ENCODE data around the gene TAC4.

Gene TAC4

GRCh38 chr17:49890852-49891251 is 43.0 kb upstream of the TAC4 start:
- no peak for DNase-seq (ENCODE audit: low spot score)
- TF ChIP-seq, protein P1, sequence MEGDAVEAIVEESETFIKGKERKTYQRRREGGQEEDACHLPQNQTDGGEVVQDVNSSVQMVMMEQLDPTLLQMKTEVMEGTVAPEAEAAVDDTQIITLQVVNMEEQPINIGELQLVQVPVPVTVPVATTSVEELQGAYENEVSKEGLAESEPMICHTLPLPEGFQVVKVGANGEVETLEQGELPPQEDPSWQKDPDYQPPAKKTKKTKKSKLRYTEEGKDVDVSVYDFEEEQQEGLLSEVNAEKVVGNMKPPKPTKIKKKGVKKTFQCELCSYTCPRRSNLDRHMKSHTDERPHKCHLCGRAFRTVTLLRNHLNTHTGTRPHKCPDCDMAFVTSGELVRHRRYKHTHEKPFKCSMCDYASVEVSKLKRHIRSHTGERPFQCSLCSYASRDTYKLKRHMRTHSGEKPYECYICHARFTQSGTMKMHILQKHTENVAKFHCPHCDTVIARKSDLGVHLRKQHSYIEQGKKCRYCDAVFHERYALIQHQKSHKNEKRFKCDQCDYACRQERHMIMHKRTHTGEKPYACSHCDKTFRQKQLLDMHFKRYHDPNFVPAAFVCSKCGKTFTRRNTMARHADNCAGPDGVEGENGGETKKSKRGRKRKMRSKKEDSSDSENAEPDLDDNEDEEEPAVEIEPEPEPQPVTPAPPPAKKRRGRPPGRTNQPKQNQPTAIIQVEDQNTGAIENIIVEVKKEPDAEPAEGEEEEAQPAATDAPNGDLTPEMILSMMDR (IDR thresholded peaks at IDR 0.05; ENCODE audit: extremely low read depth, missing control alignments) = no peak

- no peak for DNase-seq (ENCODE audit: low spot score)
- TF ChIP-seq, protein P1 (IDR thresholded peaks at IDR 0.05; ENCODE audit: extremely low read depth, missing control alignments) = no peak
Observed at GRCh38 chr17:49890077-49890821, 42.4 kb upstream of the TAC4 start.

GRCh38 chr17:49889500-49889899 is 41.6 kb upstream of the TAC4 start:
- no peak for DNase-seq (ENCODE audit: low spot score)
- TF ChIP-seq, protein P1 (IDR thresholded peaks at IDR 0.05; ENCODE audit: extremely low read depth, missing control alignments) = no peak

- no peak for DNase-seq (ENCODE audit: low spot score)
- TF ChIP-seq, protein P1 (IDR thresholded peaks at IDR 0.05; ENCODE audit: extremely low read depth, missing control alignments) = no peak
Observed at GRCh38 chr17:49887744-49888360, 40.0 kb upstream of the TAC4 start.

DNA sequence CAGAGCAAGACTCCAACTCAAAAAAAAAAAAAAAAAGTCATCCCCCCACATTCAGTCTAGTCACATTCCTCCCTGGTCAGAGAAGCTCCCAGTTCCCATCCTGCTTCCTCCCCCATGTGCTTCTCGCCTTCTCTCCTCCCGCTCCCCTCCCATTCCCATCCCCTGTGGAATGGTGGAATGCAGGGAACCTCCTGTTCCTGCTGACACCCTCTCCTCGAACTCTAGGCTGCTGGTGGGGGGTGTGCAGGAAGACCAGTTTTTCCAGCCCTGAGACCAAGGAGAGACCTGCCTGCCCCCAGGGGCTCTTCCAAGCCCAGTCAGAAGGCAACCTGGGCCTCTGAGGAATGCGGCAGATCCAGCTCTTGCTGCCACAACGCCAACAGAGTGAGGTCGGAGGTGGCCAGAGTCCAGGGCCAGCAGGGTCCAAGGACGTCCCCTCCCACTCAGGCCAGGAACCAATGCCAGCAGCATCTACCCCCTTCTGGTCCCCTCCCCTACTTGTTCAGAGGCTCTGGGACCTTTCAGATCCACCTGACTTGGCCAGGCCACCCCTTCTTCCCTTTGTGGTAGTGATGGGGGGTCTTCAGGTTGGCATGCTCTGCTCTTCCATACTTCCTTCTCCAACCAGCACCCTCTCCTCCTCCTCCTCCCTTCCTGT is 39.3 kb upstream of the TAC4 start:
- TF ChIP-seq, protein P1 (IDR thresholded peaks at IDR 0.05; ENCODE audit: extremely low read depth, missing control alignments) = no peak
- no peak for DNase-seq (ENCODE audit: low spot score)

DNA sequence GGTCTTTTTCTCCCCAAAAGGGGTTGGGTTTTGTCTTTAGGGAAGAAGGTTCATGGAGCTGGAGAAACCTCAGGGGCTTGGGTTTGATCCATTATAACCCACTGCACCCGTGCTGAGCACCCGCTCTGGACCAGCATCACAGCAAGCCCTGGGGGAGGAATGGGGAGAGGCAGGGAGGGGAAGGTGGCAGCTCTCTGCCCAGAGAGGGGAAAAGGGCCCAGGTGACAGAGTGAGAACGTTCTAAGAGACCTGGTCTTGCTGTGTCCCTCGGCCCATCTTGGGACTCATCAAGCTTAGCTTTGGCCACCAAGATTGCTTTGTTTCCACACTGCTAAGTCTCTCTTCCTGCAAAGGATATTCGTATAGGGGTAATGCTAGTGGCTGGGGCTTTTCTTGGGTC is 38.2 kb upstream of the TAC4 start:
- TF ChIP-seq, protein P1 (IDR thresholded peaks at IDR 0.05; ENCODE audit: extremely low read depth, missing control alignments) = no peak
- DNase-seq (ENCODE audit: low spot score) = no peak

- TF ChIP-seq, protein P1 (IDR thresholded peaks at IDR 0.05; ENCODE audit: extremely low read depth, missing control alignments) = no peak
- DNase-seq (ENCODE audit: low spot score) = no peak
Observed at GRCh38 chr17:49882434-49882833, 34.6 kb upstream of the TAC4 start.

Measured in GM20000 (cell line).